B cell (primary cell): Measurements from ENCODE around the gene POFUT2. TPM values are rescaled to one million over a fixed set of nuclear protein-coding genes. Genes with fewer than 3 reads are reported as not detected.

ENCODE experiments used
- ATAC-seq: fragments of 200-7000 bp; cut with Tn5 transposase; one replicate; pipeline ENCODE4 v1.10.0; 2021; ENCODE audit warnings: low read depth, mild to moderate bottlenecking, moderate number of reproducible peaks, moderate library complexity
- CTCF ChIA-PET: fragments of 350-600 bp; sonication (Branson Sonifier 250); formaldehyde crosslinking; loops from one replicate; lab custom pipeline; 2021; ENCODE audit warnings: antibody characterized with exemption, inconsistent platforms; lab: Charles Lee
- POLR2A ChIA-PET: fragments of 350-600 bp; sonication (Branson Sonifier 250); formaldehyde crosslinking; loops from one replicate; lab custom pipeline; 2021; ENCODE audit warnings: antibody characterized with exemption; lab: Charles Lee
- DNase-seq: peaks from one replicate; pipeline ENCODE4 v3.0.0; 2013
- H2AFZ ChIP-seq: 2 replicates; pipeline ENCODE4 v1.6.1; 2012; ENCODE audit warnings: mild to moderate bottlenecking, low read depth, low read length; ENCODE audit not compliant: insufficient read depth, poor library complexity, severe bottlenecking
- H3K27ac ChIP-seq, 2 donors: 1 replicate in 1 of 2; 2 replicates in 1 of 2; pipeline ENCODE4 v1.5.1; 2012 to 2013; ENCODE audit warnings: low read length in 2 of 2, mild to moderate bottlenecking in 2 of 2, moderate library complexity in 1 of 2
- H3K27me3 ChIP-seq, 4 experiments: fragments of 200-600 bp in 1 of 4; sonication (generic) in 1 of 4; replicated peaks in 1 of 4; 1 replicate in 2 of 4; 2 replicates in 2 of 4; pipeline versions ENCODE4 v1.6.1 to v1.7.0; 2013 to 2016; ENCODE audit warnings: low read length in 3 of 4, mild to moderate bottlenecking in 2 of 4, mixed read lengths in 1 of 4, moderate library complexity in 1 of 4; ENCODE audit not compliant: insufficient read depth in 4 of 4, control insufficient read depth in 3 of 4; ENCODE audit errors: control extremely low read depth in 1 of 4
- H3K36me3 ChIP-seq, 2 experiments: replicated peaks in 1 of 2; 1 replicate in 1 of 2; 2 replicates in 1 of 2; pipeline versions ENCODE4 v1.6.1 to v1.7.1; 2013; ENCODE audit warnings: low read length in 1 of 2; ENCODE audit not compliant: insufficient read depth in 2 of 2, control insufficient read depth in 1 of 2; ENCODE audit errors: control extremely low read depth in 1 of 2, extremely low read depth in 1 of 2
- H3K4me1 ChIP-seq, 2 donors: fragments of 200-600 bp in 1 of 2; sonication (generic) in 1 of 2; 1 replicate in 1 of 2; 2 replicates in 1 of 2; pipeline versions ENCODE4 v1.5.1 to v1.6.1; 2013 to 2017; ENCODE audit warnings: low read length in 2 of 2; ENCODE audit not compliant: control insufficient read depth in 2 of 2, insufficient read depth in 2 of 2
- H3K4me2 ChIP-seq: replicated peaks from 2 replicates; pipeline ENCODE3; 2012; ENCODE audit warnings: mild to moderate bottlenecking, low read depth, low read length; ENCODE audit not compliant: poor library complexity, severe bottlenecking
- H3K4me3 ChIP-seq, 5 experiments: fragments of 200-600 bp in 1 of 5; sonication (generic) in 1 of 5; 1 replicate in 3 of 5; 2 replicates in 2 of 5; pipeline versions ENCODE4 v1.5.1 to v1.7.0; 2011 to 2016; ENCODE audit warnings: low read length in 4 of 5, mild to moderate bottlenecking in 4 of 5, low read depth in 2 of 5, control low read depth in 1 of 5, moderate library complexity in 1 of 5; ENCODE audit not compliant: insufficient read depth in 1 of 5; ENCODE audit errors: control extremely low read depth in 1 of 5, extremely low read depth in 1 of 5
- H3K79me2 ChIP-seq: fragments of 200-600 bp; sonication (generic); one replicate; pipeline ENCODE4 v1.6.0; 2016; ENCODE audit warnings: low read length; ENCODE audit not compliant: control insufficient read depth, insufficient read depth
- H3K9ac ChIP-seq: fragments of 200-600 bp; sonication (generic); 2 replicates; pipeline ENCODE4 v1.6.1; 2017; ENCODE audit warnings: mild to moderate bottlenecking, low read length, moderate library complexity
- H3K9me3 ChIP-seq, 3 donors: one replicate each; pipeline versions ENCODE4 v1.6.1 to v1.7.1; 2013; ENCODE audit warnings: low read length in 2 of 3; ENCODE audit not compliant: control insufficient read depth in 2 of 3, insufficient read depth in 1 of 3; ENCODE audit errors: control extremely low read depth in 1 of 3
- H4K20me1 ChIP-seq: 2 replicates; pipeline ENCODE4 v1.6.0; 2012; ENCODE audit warnings: mild to moderate bottlenecking, low read length; ENCODE audit not compliant: insufficient read depth, control insufficient read depth, poor library complexity, severe bottlenecking
- H3K27ac Mint-ChIP-seq: one replicate; pipeline ENCODE4 v1.8.0; 2021; ENCODE audit warnings: mixed read lengths
- H3K27me3 Mint-ChIP-seq: one replicate; pipeline ENCODE4 v1.8.0; 2021; ENCODE audit warnings: mixed read lengths
- H3K4me1 Mint-ChIP-seq: one replicate; pipeline ENCODE4 v1.8.0; 2021; ENCODE audit warnings: mixed read lengths
- H3K4me3 Mint-ChIP-seq: one replicate; pipeline ENCODE4 v1.8.0; 2021; ENCODE audit warnings: mixed read lengths
- H3K9me3 Mint-ChIP-seq: one replicate; pipeline ENCODE4 v1.8.0; 2022; ENCODE audit warnings: mixed read lengths; ENCODE audit not compliant: insufficient read depth
- EZH2 ChIP-seq: IDR thresholded peaks from 2 replicates; pipeline ENCODE4 v1.6.1; 2012; ENCODE audit warnings: borderline replicate concordance, low read depth, mild to moderate bottlenecking, moderate library complexity, low read length; ENCODE audit not compliant: insufficient read depth, poor library complexity, severe bottlenecking
- WGBS: methylation state at CpG from one replicate; pipeline ENCODE4 v1.1.5; 2013; ENCODE audit warnings: missing lambda C conversion rate; ENCODE audit not compliant: insufficient coverage; 5-methylcytosine and 5-hydroxymethylcytosine counted together
- intact Hi-C: fragments of 100-400 bp; cut with micrococcal nuclease; formaldehyde crosslinking; loops from one replicate; pipeline ENCODE4 v1.10.0; 2022
- polyA plus RNA-seq: library from polyadenylated mRNA; depleted of rRNA; stranded (reverse); fragments of >200 nt; gene quantifications from 2 replicates; pipeline ENCODE4 v1.2.3, GENCODE V29; 2012
- total RNA-seq, 2 donors: library from RNA; stranded (reverse); fragments of 120-200 nt in 1 of 2; gene quantifications; 1 replicate in 1 of 2; 2 replicates in 1 of 2; pipeline versions ENCODE4 v1.2.3 to v1.2.4, GENCODE V29; 2013 to 2022
- TF ChIP-seq, protein P1 (sequence below): fragments of 200-600 bp; IDR thresholded peaks from one replicate; pipeline ENCODE4 v1.8.0; 2022; ENCODE audit warnings: antibody characterized with exemption, mild to moderate bottlenecking

The POFUT2 gene
- total and polyA plus RNA-seq, 2 donors (not counting 1 experiment from before 2014, with no cell fraction given), result 38.3 to 41.8 TPM

DNA sequence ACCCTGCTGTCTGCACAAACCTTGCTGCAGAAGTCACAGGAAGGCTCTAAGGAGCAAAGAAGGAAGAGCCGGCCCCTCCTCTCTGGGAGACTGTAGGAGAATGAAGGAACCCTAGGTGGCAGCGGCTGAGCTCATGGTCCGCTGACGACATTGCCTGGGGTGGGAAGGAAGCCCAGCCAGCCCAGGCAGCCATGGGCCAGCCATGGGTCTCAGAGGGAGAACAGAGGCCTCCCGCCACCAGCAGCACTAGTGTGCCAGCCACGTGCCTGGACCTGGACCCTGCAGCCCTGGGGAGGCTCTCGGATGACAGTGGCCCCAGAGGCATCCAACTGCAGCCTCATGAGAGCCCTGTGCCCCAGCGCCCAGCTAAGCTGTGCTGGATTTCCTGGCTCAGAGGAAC lies 49.2 kb upstream of the POFUT2 start:
- Histone ChIP-seq H3K27me3 (peaks cover 0 to 13% (median under 1%) of the 10 kb centered on the region in 4 experiments), H3K79me2 (no peaks in the 10 kb centered on the region), H4K20me1 (no peaks in the 10 kb centered on the region), H3K9ac (no peak overlapping the region), H3K27ac (no peak overlapping the region), H3K4me3 (no peak overlapping the region), H3K36me3 (no peaks in the 10 kb centered on the region), H3K4me1 (no peaks in the 10 kb centered on the region), H3K9me3 (no peaks in the 10 kb centered on the region), H2AFZ (no peak overlapping the region), H3K4me2 (no peak overlapping the region)
- no peak for TF ChIP-seq EZH2
- TF ChIP-seq, protein P1, sequence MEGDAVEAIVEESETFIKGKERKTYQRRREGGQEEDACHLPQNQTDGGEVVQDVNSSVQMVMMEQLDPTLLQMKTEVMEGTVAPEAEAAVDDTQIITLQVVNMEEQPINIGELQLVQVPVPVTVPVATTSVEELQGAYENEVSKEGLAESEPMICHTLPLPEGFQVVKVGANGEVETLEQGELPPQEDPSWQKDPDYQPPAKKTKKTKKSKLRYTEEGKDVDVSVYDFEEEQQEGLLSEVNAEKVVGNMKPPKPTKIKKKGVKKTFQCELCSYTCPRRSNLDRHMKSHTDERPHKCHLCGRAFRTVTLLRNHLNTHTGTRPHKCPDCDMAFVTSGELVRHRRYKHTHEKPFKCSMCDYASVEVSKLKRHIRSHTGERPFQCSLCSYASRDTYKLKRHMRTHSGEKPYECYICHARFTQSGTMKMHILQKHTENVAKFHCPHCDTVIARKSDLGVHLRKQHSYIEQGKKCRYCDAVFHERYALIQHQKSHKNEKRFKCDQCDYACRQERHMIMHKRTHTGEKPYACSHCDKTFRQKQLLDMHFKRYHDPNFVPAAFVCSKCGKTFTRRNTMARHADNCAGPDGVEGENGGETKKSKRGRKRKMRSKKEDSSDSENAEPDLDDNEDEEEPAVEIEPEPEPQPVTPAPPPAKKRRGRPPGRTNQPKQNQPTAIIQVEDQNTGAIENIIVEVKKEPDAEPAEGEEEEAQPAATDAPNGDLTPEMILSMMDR, result no peak
- intact Hi-C loops, result no loop called here
- no peak for ATAC-seq
- H3K4me3 Mint-ChIP-seq, result no peak overlapping the region
- H3K4me1 Mint-ChIP-seq, result no peaks in the 10 kb centered on the region
- CTCF ChIA-PET, result no interaction called here
- POLR2A ChIA-PET, result no interaction called here
- H3K27ac Mint-ChIP-seq, result no peak overlapping the region
- peaks cover 19% of the 10 kb centered on the region for H3K27me3 Mint-ChIP-seq
- 69% methylated on average over 8 of the region's 8 CpGs for WGBS
- DNase-seq, result no peak
- H3K9me3 Mint-ChIP-seq, result no peaks in the 10 kb centered on the region

DNA sequence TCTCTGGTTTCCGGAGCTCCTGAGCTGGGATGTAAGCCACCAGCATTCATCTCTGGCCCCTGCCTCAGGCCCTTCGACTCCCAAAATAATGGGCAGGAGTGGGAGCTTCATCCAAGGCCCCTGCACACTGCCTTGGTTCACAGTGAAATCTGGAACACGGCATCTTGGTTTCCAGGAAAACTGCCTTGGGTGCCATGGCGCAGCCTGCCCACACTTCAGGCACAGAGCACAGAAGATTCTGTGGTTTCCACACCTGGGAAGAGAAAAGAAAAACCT lies 48.8 kb upstream of the POFUT2 start:
- CTCF ChIA-PET, result no interaction called here
- Histone ChIP-seq H3K27ac (no peak overlapping the region), H3K27me3 (peaks cover 0 to 12% (median 0%) of the 10 kb centered on the region in 4 experiments), H3K36me3 (no peaks in the 10 kb centered on the region), H3K4me2 (no peak overlapping the region), H2AFZ (no peak overlapping the region), H3K79me2 (no peaks in the 10 kb centered on the region), H3K4me1 (no peaks in the 10 kb centered on the region), H3K4me3 (no peak overlapping the region), H4K20me1 (no peaks in the 10 kb centered on the region), H3K9ac (no peak overlapping the region), H3K9me3 (no peaks in the 10 kb centered on the region)
- H3K9me3 Mint-ChIP-seq, result no peaks in the 10 kb centered on the region
- ATAC-seq (no peak), DNase-seq (no peak)
- H3K27me3 Mint-ChIP-seq, result peaks cover 15% of the 10 kb centered on the region
- POLR2A ChIA-PET, result no interaction called here
- H3K4me1 Mint-ChIP-seq, result no peaks in the 10 kb centered on the region
- WGBS, result 94% methylated on average over 4 of the region's 4 CpGs
- no peak overlapping the region for H3K27ac Mint-ChIP-seq
- no peak for TF ChIP-seq EZH2
- TF ChIP-seq, protein P1, result no peak
- intact Hi-C loops, result no loop called here
- H3K4me3 Mint-ChIP-seq, result no peak overlapping the region
